ENCODE measurements around the gene TRAF4.

GRCh38 chr17:28763804-28764266, 20.0 kb downstream of the TRAF4 start:
- TF ChIP-seq GATA2 (IDR thresholded peaks at IDR 0.05; ENCODE audit: low read depth, low read length) (no peak), GATA3 (IDR thresholded peaks at IDR 0.05; ENCODE audit: low read depth, low read length) (no peak)
